ENCODE measurements around the gene PADI6. TPM values are rescaled to one million over a fixed set of nuclear protein-coding genes. Genes with fewer than 3 reads are reported as not detected.

Gene PADI6
- total RNA-seq, 1 donor = not detected

DNA sequence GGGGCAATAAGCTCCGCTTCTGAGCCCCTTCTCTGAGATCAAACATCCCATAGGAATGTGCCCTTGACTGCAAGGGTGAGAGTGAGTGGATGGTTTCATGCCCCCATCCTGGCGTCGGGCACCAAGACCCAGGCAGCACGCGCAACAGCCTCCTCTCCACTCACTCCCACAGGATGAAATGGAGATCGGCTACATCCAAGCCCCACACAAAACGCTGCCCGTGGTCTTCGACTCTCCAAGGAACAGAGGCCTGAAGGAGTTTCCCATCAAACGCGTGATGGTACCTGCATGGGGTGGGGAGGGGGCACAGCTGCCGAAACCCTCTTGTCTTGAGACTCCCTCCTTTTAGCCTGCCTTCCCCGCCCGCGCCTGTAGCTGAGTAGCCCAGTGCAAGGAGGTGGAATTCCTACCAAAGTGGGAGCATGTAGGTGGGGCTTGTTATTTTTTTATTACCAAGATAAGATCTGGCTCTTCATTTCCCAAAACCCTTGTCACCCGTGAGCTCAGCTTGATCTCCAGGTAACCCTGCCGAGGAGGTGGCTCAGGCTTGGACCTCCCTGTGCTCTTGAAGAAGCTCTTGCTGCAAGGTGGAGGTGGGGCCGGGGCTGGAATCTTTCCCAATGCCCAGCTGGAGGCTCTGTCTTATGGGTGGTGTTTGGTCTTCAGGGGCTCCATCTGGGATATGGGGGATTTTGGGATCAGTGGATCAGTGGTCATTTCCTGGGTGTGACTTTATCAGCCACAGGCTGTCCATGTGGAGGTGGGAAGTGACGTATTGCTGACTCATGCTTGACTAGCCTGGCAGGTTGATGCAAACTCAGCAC, 24.0 kb upstream of the PADI6 start:
- no peak overlapping the region for H3K4me3 ChIP-seq (ENCODE audit: low read depth, low read length)
- peak; percentile 56 for DNase-seq (ENCODE audit: low read depth)
- TF ChIP-seq, protein P1, sequence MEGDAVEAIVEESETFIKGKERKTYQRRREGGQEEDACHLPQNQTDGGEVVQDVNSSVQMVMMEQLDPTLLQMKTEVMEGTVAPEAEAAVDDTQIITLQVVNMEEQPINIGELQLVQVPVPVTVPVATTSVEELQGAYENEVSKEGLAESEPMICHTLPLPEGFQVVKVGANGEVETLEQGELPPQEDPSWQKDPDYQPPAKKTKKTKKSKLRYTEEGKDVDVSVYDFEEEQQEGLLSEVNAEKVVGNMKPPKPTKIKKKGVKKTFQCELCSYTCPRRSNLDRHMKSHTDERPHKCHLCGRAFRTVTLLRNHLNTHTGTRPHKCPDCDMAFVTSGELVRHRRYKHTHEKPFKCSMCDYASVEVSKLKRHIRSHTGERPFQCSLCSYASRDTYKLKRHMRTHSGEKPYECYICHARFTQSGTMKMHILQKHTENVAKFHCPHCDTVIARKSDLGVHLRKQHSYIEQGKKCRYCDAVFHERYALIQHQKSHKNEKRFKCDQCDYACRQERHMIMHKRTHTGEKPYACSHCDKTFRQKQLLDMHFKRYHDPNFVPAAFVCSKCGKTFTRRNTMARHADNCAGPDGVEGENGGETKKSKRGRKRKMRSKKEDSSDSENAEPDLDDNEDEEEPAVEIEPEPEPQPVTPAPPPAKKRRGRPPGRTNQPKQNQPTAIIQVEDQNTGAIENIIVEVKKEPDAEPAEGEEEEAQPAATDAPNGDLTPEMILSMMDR (IDR thresholded peaks at IDR 0.05; ENCODE audit: insufficient read depth, low read length) = no peak

DNA sequence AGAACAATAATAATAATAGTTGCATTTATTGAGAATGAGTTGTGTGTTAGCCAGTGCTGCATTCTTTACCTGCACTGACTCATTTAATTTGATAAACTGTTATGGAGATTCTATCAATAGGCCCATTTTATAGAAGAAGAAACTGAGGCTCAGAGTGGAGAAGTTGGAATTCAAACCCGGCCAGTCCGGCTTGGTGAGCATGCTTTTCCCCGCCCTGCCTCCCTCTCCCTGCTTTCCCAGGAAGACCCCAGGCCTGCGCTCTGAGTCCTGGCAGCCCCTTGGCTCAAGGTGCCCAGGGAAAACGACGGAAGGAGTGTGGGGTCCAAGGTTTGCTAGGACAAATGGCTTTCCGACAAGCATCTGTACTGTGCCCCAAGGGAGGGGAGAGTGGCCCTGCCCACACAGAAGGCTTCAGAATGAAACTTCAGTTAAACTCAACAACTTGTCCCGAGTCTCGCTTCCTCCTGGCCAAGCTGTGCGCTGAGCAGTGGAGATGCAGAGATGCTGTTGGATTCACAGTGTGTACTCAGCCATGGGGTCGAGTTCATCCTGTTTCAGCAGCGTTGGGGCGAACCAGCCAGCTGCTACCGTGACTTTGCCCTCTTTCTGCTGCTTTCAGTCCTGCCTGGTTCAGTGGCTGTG, 23.3 kb upstream of the PADI6 start:
- TF ChIP-seq, protein P1 (IDR thresholded peaks at IDR 0.05; ENCODE audit: insufficient read depth, low read length) = no peak
- no peak overlapping the region for H3K4me3 ChIP-seq (ENCODE audit: low read depth, low read length)
- no peak for DNase-seq (ENCODE audit: low read depth)

DNA sequence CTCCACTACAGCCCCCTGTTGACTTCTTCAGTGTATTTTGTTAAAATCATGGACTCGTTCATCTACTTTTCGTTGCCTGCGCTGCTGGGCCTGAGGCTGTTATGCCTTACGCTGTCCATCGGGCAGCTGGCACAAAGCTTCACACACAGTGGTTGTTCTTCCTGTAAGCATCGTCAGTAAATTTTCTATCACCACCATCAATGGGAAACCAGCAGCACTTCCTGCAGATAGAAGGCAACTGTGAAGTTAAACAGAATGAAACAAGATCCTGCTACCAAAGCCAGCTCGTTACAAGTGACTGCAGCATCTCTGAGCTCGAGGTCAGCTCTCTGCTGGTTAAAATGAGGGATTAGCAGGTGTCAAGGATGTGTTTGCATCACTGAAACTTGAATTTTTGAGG, 21.9 kb upstream of the PADI6 start:
- no peak for DNase-seq (ENCODE audit: low read depth)
- no peak overlapping the region for H3K4me3 ChIP-seq (ENCODE audit: low read depth, low read length)
- TF ChIP-seq, protein P1 (IDR thresholded peaks at IDR 0.05; ENCODE audit: insufficient read depth, low read length) = no peak

DNA sequence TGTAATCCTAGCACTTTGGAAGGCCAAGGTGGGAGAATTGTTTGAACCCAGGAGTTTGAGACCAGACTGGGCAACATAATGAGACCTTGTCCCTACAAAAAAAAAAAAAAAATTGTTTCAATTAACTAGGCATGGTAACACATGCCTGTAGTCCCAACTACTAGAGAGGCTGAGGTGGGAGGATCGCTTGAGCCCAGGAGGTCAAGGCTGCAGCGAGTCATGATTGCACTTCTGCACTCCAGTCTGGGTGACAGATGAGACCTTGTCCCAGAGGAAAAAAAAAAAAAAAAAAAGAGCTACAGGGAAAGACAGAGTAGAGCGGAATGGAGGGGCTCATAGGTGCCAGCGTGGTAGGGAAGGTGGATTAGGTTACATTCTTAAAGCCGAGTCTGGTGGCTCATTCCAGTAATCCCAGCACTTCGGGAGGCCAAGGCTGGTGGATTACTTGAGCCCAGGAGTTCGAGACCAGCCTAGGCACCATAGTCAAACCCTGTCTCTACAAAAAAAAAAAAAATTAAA, 21.0 kb upstream of the PADI6 start:
- TF ChIP-seq, protein P1 (IDR thresholded peaks at IDR 0.05; ENCODE audit: insufficient read depth, low read length) = no peak
- no peak overlapping the region for H3K4me3 ChIP-seq (ENCODE audit: low read depth, low read length)
- no peak for DNase-seq (ENCODE audit: low read depth)

DNA sequence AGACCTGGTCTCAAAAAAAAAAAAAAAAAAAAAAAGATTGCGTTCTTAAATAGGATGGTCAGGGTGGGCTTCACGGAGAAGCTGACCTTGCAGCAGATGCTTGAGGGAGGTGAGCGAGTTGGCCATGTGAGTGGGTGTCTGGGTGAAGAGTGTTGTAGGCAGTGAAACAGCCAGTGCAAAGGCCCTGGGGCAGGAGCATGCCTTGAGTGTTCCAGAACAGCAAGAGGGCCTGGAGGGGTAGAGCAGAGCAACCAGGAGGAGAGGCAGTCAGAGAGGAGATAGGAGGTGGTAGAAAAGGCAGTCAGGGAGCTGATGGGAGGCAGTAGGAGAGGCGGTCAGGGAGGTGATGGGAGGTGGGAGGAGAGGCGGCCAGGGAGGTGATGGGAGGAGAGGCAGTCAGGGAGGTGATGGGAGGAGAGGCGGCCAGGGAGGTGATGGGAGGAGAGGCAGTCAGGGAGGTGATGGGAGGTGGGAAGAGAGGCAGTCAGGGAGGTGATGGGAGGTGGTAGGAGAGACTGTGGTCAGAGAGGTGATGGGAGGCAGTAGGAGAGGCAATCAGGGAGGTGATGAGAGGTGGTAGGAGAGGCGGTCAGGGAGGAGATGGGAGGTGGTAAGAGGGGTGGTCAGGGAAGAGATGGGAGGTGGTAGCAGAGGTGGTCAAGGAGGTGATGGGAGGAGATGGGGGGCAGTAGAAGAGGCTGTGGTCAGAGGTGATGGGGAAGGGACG, 20.2 kb upstream of the PADI6 start:
- TF ChIP-seq, protein P1 (IDR thresholded peaks at IDR 0.05; ENCODE audit: insufficient read depth, low read length) = no peak
- DNase-seq (ENCODE audit: low read depth) = no peak
- no peak overlapping the region for H3K4me3 ChIP-seq (ENCODE audit: low read depth, low read length)

DNA sequence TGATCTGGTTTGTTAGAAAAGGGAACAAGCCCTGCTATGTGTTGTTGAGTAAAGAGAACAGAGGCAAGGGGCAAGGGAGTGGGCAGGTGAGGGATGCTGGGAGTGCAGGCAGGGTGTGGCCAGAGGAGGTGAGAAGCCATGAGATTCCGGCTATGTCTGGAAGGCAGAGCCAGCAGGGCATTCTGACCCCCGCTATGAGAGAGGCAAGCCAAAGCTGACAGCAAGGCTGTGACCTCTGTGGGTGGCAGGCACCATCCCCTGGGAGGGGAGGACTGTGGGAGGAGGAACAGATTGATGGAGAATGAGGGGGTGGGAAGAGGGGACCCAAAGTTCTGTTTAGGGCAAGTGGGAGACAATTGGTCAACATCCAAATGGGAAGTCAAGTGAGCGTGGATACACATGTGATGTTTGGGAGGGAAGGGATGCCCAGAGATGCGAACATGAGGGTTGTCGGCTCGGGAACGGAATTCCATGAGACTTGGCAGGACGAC, 19.5 kb upstream of the PADI6 start:
- TF ChIP-seq, protein P1 (IDR thresholded peaks at IDR 0.05; ENCODE audit: insufficient read depth, low read length) = no peak
- H3K4me3 ChIP-seq (ENCODE audit: low read depth, low read length) = no peak overlapping the region
- no peak for DNase-seq (ENCODE audit: low read depth)

Data from fibroblast of the aortic adventitia (primary cell).